Neuronal stem cell (in vitro differentiated cells): ENCODE measurements around the gene EFNB2.

Experiments
- DNase-seq: peaks from one replicate; pipeline ENCODE4 v3.0.0-alpha.2; 2013; ENCODE audit warnings: low spot score
- H2AFZ ChIP-seq: one replicate; pipeline ENCODE4 v1.6.1; 2013; ENCODE audit warnings: mild to moderate bottlenecking, low read length, inconsistent platforms
- H2AK5ac ChIP-seq: 2 replicates; pipeline ENCODE4 v1.6.1; 2013; ENCODE audit warnings: low read depth, mild to moderate bottlenecking, inconsistent platforms, low read length, moderate library complexity, mixed read lengths
- H2BK120ac ChIP-seq: 2 replicates; pipeline ENCODE4 v1.6.1; 2013; ENCODE audit warnings: low read depth, mild to moderate bottlenecking, inconsistent platforms, low read length, moderate library complexity, mixed read lengths
- H2BK12ac ChIP-seq: one replicate; pipeline ENCODE4 v1.6.1; 2013; ENCODE audit warnings: low read length, inconsistent platforms
- H2BK15ac ChIP-seq: 2 replicates; pipeline ENCODE4 v1.6.1; 2013; ENCODE audit warnings: mild to moderate bottlenecking, low read length, inconsistent platforms, mixed read lengths
- H2BK5ac ChIP-seq: one replicate; pipeline ENCODE4 v1.6.1; 2013; ENCODE audit warnings: inconsistent platforms, mild to moderate bottlenecking, low read length, moderate library complexity
- H3K14ac ChIP-seq: one replicate; pipeline ENCODE4 v1.6.1; 2013; ENCODE audit warnings: low read length, inconsistent platforms
- H3K18ac ChIP-seq: 2 replicates; pipeline ENCODE4 v1.6.1; 2013; ENCODE audit warnings: low read length, inconsistent platforms
- H3K23ac ChIP-seq: 2 replicates; pipeline ENCODE4 v1.6.1; 2013; ENCODE audit warnings: low read depth, mild to moderate bottlenecking, mixed read lengths, low read length, inconsistent platforms; ENCODE audit not compliant: poor library complexity
- H3K27ac ChIP-seq: replicated peaks from 3 replicates; pipeline ENCODE4 v1.5.1; 2013; ENCODE audit warnings: low read length, inconsistent platforms
- H3K27me3 ChIP-seq, 3 experiments: 2 replicates each; pipeline ENCODE4 v1.6.1; 2013; ENCODE audit warnings: low read length in 3 of 3, mild to moderate bottlenecking in 2 of 3, inconsistent platforms in 1 of 3, low read depth in 1 of 3, mixed read lengths in 1 of 3, moderate library complexity in 1 of 3; ENCODE audit not compliant: control insufficient read depth in 3 of 3, insufficient read depth in 3 of 3
- H3K36me3 ChIP-seq, 2 donors: replicated peaks in 1 of 2; 2 replicates each; pipeline ENCODE4 v1.6.1; 2013; ENCODE audit warnings: low read length in 2 of 2; ENCODE audit not compliant: control insufficient read depth in 2 of 2, insufficient read depth in 2 of 2
- H3K4ac ChIP-seq: 2 replicates; pipeline ENCODE4 v1.6.1; 2013; ENCODE audit warnings: inconsistent platforms, mild to moderate bottlenecking, low read length, moderate library complexity
- H3K4me1 ChIP-seq, 2 donors: 1 replicate in 1 of 2; 2 replicates in 1 of 2; pipeline ENCODE4 v1.6.1; 2013; ENCODE audit warnings: low read length in 2 of 2, low read depth in 1 of 2; ENCODE audit not compliant: control insufficient read depth in 2 of 2, insufficient read depth in 1 of 2
- H3K4me2 ChIP-seq: one replicate; pipeline ENCODE4 v1.6.1; 2013; ENCODE audit warnings: mild to moderate bottlenecking, low read length, inconsistent platforms; ENCODE audit not compliant: insufficient read depth, poor library complexity, severe bottlenecking
- H3K4me3 ChIP-seq, 2 donors: 2 replicates each; pipeline ENCODE4 v1.5.1; 2013; ENCODE audit warnings: low read length in 2 of 2, mild to moderate bottlenecking in 2 of 2, inconsistent platforms in 1 of 2, moderate library complexity in 1 of 2
- H3K79me1 ChIP-seq: one replicate; pipeline ENCODE4 v1.6.1; 2013; ENCODE audit warnings: low read depth, mild to moderate bottlenecking, inconsistent platforms, low read length, moderate library complexity
- H3K9ac ChIP-seq: one replicate; pipeline ENCODE4 v1.6.1; 2013; ENCODE audit warnings: mild to moderate bottlenecking, low read depth, low read length, inconsistent platforms; ENCODE audit not compliant: poor library complexity
- H3K9me3 ChIP-seq, 2 donors: replicated peaks in 1 of 2; 2 replicates each; pipeline versions ENCODE3 to v1.6.1; 2013; ENCODE audit warnings: low read length in 2 of 2, mild to moderate bottlenecking in 2 of 2, inconsistent platforms in 1 of 2, low read depth in 1 of 2, mixed read lengths in 1 of 2, moderate library complexity in 1 of 2; ENCODE audit not compliant: control insufficient read depth in 2 of 2, insufficient read depth in 1 of 2
- H4K8ac ChIP-seq: one replicate; pipeline ENCODE4 v1.6.1; 2013; ENCODE audit warnings: low read depth, mild to moderate bottlenecking, inconsistent platforms, low read length, moderate library complexity
- H4K91ac ChIP-seq: one replicate; pipeline ENCODE4 v1.6.1; 2013; ENCODE audit warnings: low read length, low read depth, mild to moderate bottlenecking, inconsistent platforms; ENCODE audit not compliant: poor library complexity
- WGBS, 2 donors: extraction: QIAGEN DNeasy Blood & Tissue Kit; methylation state at CpG; one replicate each; pipeline ENCODE4 v1.1.7; 2013; ENCODE audit warnings: missing lambda C conversion rate in 2 of 2, mixed read lengths in 1 of 2; ENCODE audit not compliant: insufficient read length in 2 of 2, insufficient replicate concordance in 1 of 2; ENCODE audit errors: extremely low coverage in 2 of 2; 5-methylcytosine and 5-hydroxymethylcytosine counted together

EFNB2 gene

DNA sequence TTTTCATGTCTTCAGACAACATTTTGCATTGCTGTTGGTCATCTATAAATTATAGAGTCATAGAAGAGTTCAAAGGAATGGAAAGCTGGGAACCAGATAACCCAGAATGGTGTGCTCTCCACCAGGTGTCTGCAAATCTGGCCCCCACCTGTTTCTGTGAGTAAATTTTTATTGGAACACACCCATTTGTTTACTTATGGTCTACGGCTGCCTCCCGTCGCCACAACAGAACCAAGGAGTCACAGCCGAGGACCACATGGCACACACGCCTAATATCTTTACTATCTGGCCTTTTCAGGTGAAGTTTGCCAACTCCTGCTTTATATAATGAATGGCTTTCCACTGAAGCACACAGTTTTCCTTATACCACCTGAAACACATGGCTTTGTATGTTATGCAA lies 58.2 kb downstream of the EFNB2 start:
- Histone ChIP-seq H3K18ac (no peak overlapping the region), H3K4me3 (no peak overlapping the region), H3K4me2 (no peak overlapping the region), H3K36me3 (no peaks in the 10 kb centered on the region), H3K27me3 (no peaks in the 10 kb centered on the region), H4K91ac (no peak overlapping the region), H3K4ac (no peak overlapping the region), H2BK5ac (no peak overlapping the region), H3K4me1 (peaks cover under 1 to 9% of the 10 kb centered on the region in 2 donors), H2AK5ac (no peak overlapping the region), H3K14ac (no peak overlapping the region), H3K9me3 (peaks cover 0 to under 1% of the 10 kb centered on the region in 2 donors), H2AFZ (no peak overlapping the region), H2BK12ac (no peak overlapping the region), H3K23ac (no peak overlapping the region), H3K79me1 (no peaks in the 10 kb centered on the region), H2BK120ac (no peak overlapping the region), H3K9ac (no peak overlapping the region), H4K8ac (no peak overlapping the region), H2BK15ac (no peak overlapping the region), H3K27ac (no peak overlapping the region)
- DNase-seq, result no peak
- no CpG with 5 or more reads among the region's 5 CpGs for WGBS, 2 donors

DNA sequence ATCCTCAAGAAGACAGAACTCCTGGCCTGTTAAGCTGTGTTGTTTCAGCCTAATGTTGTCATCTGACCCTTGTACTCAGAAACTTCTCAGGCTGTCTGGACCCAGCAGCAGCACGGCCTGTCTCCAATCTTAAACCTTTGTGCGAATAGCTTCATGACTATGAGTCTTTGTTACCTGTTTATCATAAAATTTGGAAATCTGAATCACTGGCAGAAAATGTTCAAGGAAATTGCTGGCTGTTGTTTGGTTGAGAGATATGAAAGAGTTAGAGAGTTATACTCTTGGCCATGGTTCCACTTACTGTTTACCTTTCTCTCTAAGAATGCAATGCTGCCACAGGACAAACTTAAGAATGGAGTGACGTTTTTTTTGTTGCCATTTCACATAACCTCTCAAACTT lies 59.6 kb downstream of the EFNB2 start:
- Histone ChIP-seq H3K23ac (no peak overlapping the region), H2BK120ac (no peak overlapping the region), H3K4me2 (no peak overlapping the region), H3K79me1 (no peaks in the 10 kb centered on the region), H3K18ac (no peak overlapping the region), H2BK15ac (no peak overlapping the region), H4K8ac (no peak overlapping the region), H2BK5ac (no peak overlapping the region), H2AK5ac (no peak overlapping the region), H3K4me1 (peaks cover 2 to 12% of the 10 kb centered on the region in 2 donors), H4K91ac (no peak overlapping the region), H2AFZ (no peak overlapping the region), H3K14ac (no peak overlapping the region), H3K4ac (no peak overlapping the region), H3K27ac (no peak overlapping the region), H3K9me3 (no peaks in the 10 kb centered on the region), H2BK12ac (no peak overlapping the region), H3K27me3 (no peaks in the 10 kb centered on the region), H3K9ac (no peak overlapping the region), H3K36me3 (no peaks in the 10 kb centered on the region), H3K4me3 (no peak overlapping the region)
- no peak for DNase-seq
- no CpG with 5 or more reads among the region's 3 CpGs for WGBS, 2 donors

DNA sequence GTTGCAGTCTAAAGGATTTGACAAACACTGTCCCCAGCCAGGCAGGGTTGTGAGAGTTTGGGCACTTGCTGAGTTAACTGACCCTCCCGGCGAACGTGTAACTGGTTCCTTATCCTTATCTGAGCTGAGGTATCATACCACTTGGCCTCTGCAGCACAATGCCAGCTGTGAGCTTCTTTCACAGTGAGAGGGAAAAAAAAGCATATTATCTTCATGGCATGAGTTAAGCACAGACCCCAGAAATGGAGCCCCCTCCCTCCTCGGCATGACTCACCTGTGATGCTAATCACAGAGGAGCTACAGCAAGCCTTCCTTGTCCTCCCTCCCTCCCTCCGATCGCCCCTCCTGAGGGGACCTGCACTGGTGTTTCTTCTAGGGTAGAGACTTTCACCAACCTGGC lies 60.5 kb downstream of the EFNB2 start:
- Histone ChIP-seq H2BK15ac (no peak overlapping the region), H2BK5ac (no peak overlapping the region), H3K4ac (no peak overlapping the region), H3K4me2 (no peak overlapping the region), H3K79me1 (no peaks in the 10 kb centered on the region), H2AK5ac (no peak overlapping the region), H3K36me3 (no peaks in the 10 kb centered on the region), H3K9ac (no peak overlapping the region), H4K8ac (no peak overlapping the region), H3K9me3 (no peaks in the 10 kb centered on the region), H3K18ac (peak overlapping the region; percentile 27), H3K4me3 (no peak overlapping the region), H2BK12ac (no peak overlapping the region), H2AFZ (no peak overlapping the region), H3K27me3 (no peaks in the 10 kb centered on the region), H3K27ac (no peak overlapping the region), H3K23ac (no peak overlapping the region), H3K14ac (no peak overlapping the region), H4K91ac (no peak overlapping the region), H3K4me1 (peaks cover 4 to 16% of the 10 kb centered on the region in 2 donors), H2BK120ac (no peak overlapping the region)
- no CpG with 5 or more reads among the region's 6 CpGs for WGBS, 2 donors
- DNase-seq, result no peak

DNA sequence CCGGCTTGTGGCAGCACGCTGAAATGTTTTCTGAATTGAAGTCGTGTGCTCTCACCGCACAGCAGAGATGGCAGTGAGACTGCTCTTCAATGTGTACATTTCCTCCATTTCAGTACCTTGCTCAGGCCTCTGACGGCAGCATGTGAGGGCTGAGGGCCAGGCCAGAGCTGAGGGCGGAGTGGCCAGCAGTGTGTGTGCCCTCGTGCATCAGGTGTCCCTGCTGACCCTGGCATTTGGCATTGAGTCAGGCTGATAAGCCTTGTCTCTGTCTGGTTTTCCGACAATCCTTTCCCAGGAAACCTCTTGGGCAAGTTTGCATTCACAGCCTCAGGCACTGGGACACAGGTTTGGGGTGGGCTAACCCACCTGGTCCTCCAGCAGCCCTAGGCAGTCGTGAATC lies 62.3 kb downstream of the EFNB2 start:
- H2AFZ ChIP-seq, result peak overlapping the region; percentile 11
- H3K27ac ChIP-seq, result no peak overlapping the region
- H4K91ac ChIP-seq, result no peak overlapping the region

More for the DNA sequence above, 62.3 kb downstream of the EFNB2 start:
- H3K4me2 ChIP-seq, result no peak overlapping the region
- no peak overlapping the region for H2BK5ac ChIP-seq
- H3K4me3 ChIP-seq, result no peak overlapping the region
- H3K27me3 ChIP-seq, result no peaks in the 10 kb centered on the region
- no peaks in the 10 kb centered on the region for H3K9me3 ChIP-seq
- H3K4ac ChIP-seq, result no peak overlapping the region
- no CpG with 5 or more reads among the region's 9 CpGs for WGBS, 2 donors
- no peak overlapping the region for H2BK15ac ChIP-seq
- H3K4me1 ChIP-seq, result peaks cover 13 to 33% of the 10 kb centered on the region in 2 donors
- peak overlapping the region; percentile 55 for H3K18ac ChIP-seq
- no peak overlapping the region for H3K23ac ChIP-seq
- no peaks in the 10 kb centered on the region for H3K79me1 ChIP-seq
- no peak overlapping the region for H2AK5ac ChIP-seq
- no peak for DNase-seq
- peak overlapping the region; percentile 17 for H2BK120ac ChIP-seq
- H3K14ac ChIP-seq, result no peak overlapping the region
- H2BK12ac ChIP-seq, result no peak overlapping the region
- no peaks in the 10 kb centered on the region for H3K36me3 ChIP-seq
- no peak overlapping the region for H4K8ac ChIP-seq
- no peak overlapping the region for H3K9ac ChIP-seq
